ENCODE results near the gene MED13L.

DNA sequence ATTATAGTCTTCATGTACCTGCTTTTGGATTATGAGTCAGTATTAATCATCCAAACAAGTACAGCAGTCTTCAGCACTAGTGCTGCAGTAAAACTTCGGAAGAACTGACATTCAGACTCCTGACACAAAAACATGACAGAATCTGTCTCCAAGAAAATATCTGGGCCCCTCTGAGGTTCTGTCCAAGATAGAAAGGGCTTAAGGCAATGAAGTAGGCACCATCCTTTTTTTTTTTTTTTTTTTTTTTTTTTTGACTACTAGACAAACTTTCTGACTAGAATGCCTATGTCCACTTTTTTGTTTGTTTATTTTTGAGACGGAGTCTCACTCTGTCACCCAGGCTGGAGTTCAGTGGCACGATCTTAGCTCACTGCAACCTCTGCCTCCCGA, 112.5 kb downstream of the MED13L start:
- TF ChIP-seq CTCF (IDR thresholded peaks at IDR 0.05; ENCODE audit: low read depth, low read length, missing input control) (no peak), YY1 (IDR thresholded peaks at IDR 0.05) (no peak), RXRA (IDR thresholded peaks at IDR 0.05) (no peak), EGR1 (IDR thresholded peaks at IDR 0.05; ENCODE audit: low read depth in 2 of 2) (no peak), JUND (IDR thresholded peaks at IDR 0.05) (no peak), FOXA1 (IDR thresholded peaks at IDR 0.05) (no peak), GABPA (IDR thresholded peaks at IDR 0.05 in 1 of 2, conservative IDR thresholded peaks at IDR 0.05 in 1 of 2) (no peak), RAD21 (IDR thresholded peaks at IDR 0.05) (no peak)
- TF ChIP-seq, protein P1, sequence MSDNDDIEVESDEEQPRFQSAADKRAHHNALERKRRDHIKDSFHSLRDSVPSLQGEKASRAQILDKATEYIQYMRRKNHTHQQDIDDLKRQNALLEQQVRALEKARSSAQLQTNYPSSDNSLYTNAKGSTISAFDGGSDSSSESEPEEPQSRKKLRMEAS (IDR thresholded peaks at IDR 0.05) = no peak
- TF ChIP-seq, protein P2, sequence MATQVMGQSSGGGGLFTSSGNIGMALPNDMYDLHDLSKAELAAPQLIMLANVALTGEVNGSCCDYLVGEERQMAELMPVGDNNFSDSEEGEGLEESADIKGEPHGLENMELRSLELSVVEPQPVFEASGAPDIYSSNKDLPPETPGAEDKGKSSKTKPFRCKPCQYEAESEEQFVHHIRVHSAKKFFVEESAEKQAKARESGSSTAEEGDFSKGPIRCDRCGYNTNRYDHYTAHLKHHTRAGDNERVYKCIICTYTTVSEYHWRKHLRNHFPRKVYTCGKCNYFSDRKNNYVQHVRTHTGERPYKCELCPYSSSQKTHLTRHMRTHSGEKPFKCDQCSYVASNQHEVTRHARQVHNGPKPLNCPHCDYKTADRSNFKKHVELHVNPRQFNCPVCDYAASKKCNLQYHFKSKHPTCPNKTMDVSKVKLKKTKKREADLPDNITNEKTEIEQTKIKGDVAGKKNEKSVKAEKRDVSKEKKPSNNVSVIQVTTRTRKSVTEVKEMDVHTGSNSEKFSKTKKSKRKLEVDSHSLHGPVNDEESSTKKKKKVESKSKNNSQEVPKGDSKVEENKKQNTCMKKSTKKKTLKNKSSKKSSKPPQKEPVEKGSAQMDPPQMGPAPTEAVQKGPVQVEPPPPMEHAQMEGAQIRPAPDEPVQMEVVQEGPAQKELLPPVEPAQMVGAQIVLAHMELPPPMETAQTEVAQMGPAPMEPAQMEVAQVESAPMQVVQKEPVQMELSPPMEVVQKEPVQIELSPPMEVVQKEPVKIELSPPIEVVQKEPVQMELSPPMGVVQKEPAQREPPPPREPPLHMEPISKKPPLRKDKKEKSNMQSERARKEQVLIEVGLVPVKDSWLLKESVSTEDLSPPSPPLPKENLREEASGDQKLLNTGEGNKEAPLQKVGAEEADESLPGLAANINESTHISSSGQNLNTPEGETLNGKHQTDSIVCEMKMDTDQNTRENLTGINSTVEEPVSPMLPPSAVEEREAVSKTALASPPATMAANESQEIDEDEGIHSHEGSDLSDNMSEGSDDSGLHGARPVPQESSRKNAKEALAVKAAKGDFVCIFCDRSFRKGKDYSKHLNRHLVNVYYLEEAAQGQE (IDR thresholded peaks at IDR 0.05) = no peak
